ENCODE results near the gene TMEM115. TPM values are rescaled to one million over a fixed set of nuclear protein-coding genes. Genes with fewer than 3 reads are reported as not detected.

The TMEM115 gene
- total RNA-seq, 4 donors from 2014 or later, result 14.0 to 75.5 (median 66.2) TPM

DNA sequence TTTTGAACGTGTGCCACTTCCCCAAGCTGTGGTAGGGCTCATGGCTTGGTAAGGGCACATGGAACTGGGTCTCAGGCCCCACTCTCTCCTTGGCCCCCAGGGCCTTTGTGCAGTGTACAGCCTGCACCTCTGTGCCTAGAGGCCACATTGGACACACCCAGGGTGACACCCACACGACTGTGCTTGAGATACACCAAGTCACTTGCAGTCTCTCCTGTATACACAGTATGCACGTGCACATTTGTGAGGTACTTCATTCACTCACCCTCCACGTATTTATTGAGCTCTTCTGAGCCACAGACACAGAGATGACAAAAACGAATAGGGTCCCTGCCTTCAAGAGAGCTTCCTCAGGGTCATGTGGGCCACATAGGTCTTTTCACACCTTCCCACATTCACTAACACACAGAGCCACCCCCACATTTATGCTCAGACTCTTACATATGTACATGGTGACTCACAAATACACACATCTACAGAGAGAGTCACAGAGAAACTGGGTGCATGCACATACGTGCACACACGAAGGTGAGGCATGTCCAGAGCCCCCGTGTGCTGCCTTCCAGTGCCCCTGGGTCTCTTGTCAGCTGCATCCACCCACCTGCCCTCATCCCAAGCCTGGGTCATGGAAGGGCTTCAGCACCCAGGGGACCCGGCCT, 9.8 kb upstream of the TMEM115 start:
- H3K9me3 ChIP-seq, result no peaks in the 10 kb centered on the region
- TF ChIP-seq, protein P1, sequence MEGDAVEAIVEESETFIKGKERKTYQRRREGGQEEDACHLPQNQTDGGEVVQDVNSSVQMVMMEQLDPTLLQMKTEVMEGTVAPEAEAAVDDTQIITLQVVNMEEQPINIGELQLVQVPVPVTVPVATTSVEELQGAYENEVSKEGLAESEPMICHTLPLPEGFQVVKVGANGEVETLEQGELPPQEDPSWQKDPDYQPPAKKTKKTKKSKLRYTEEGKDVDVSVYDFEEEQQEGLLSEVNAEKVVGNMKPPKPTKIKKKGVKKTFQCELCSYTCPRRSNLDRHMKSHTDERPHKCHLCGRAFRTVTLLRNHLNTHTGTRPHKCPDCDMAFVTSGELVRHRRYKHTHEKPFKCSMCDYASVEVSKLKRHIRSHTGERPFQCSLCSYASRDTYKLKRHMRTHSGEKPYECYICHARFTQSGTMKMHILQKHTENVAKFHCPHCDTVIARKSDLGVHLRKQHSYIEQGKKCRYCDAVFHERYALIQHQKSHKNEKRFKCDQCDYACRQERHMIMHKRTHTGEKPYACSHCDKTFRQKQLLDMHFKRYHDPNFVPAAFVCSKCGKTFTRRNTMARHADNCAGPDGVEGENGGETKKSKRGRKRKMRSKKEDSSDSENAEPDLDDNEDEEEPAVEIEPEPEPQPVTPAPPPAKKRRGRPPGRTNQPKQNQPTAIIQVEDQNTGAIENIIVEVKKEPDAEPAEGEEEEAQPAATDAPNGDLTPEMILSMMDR (IDR thresholded peaks at IDR 0.05), result no peak
- TF ChIP-seq POLR2A (IDR thresholded peaks at IDR 0.05), result no peak
- H3K36me3 ChIP-seq, result no peaks in the 10 kb centered on the region
- H3K4me1 ChIP-seq, result peaks cover 0 to 13% (median 11%) of the 10 kb centered on the region in 4 donors
- no peak overlapping the region for H3K4me3 ChIP-seq
- H3K27ac ChIP-seq, result no peak overlapping the region
- no peak for DNase-seq
- H3K27me3 ChIP-seq, result no peaks in the 10 kb centered on the region

DNA sequence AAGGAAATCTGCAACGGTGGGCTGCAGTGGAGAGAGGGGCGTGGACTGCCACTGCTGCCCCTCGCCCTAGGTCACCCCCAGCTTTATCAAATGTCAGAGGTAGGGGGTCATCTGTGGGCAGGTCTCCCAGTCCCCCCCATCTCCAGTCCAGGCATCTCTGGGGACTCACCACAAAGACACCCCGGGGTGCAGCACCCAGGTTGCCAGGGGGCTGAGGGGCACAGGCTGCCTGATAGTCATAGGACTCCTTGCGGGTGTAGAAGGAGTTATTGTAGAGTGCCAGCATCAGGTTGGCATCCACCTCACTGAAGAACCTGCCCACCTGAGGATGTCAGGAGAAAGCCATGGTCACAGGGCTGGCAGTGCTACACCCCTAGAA, 6.5 kb upstream of the TMEM115 start:
- TF ChIP-seq, protein P1 (IDR thresholded peaks at IDR 0.05), result no peak
- no peak for TF ChIP-seq POLR2A (IDR thresholded peaks at IDR 0.05)
- H3K4me1 ChIP-seq, result peaks cover 0 to 14% (median 8%) of the 10 kb centered on the region in 4 donors
- no peaks in the 10 kb centered on the region for H3K36me3 ChIP-seq
- no peaks in the 10 kb centered on the region for H3K27me3 ChIP-seq
- H3K4me3 ChIP-seq, result peak overlapping the region; percentile 58 to 67 (median 62)
- no peak for DNase-seq
- H3K27ac ChIP-seq, result peak overlapping the region in 1 of 4 donors; percentile 81
- no peaks in the 10 kb centered on the region for H3K9me3 ChIP-seq

DNA sequence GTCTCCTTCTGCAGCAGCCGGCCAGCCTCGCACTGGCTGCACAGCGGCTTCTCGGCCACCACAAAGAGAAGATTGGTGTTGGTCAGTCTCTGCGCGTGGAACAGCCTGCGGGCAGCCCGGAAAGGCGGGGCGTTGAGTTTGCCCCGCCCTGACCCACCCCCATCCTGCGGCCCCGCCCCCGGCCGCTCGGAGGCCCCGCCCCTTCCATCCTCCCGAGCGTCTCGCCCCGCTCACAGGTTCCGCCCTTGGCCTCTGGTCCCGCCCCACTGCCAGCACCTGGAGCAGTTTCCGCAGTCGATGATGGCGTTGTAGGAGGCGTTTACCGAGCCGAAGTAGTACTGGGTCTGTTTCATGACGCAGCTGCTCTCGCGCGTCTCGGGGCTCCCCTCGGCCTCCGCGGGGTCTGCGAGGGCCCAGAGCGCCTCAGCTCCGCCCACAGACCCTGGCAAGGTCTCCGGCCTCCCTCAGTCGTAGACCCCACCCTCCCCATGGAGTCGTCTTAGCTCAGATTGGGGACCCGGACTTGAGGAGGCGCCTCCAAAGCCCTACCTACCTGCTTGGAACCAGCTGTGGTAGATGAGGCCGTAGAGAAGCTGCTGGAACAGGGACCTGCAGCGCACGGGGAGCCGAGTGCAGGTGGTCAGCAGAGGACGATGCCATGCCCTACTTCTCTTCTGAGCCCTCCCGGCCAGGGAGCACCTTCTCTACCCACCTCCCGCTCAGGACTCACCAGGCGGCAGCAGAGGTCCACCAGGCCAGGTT, 5.9 kb upstream of the TMEM115 start:
- H3K4me1 ChIP-seq, result peaks cover 0 to 14% (median 8%) of the 10 kb centered on the region in 4 donors
- no peaks in the 10 kb centered on the region for H3K36me3 ChIP-seq
- peak; percentile 94 to 98 (median 96) for DNase-seq
- peak overlapping the region; percentile 58 to 67 (median 62) for H3K4me3 ChIP-seq
- TF ChIP-seq POLR2A (IDR thresholded peaks at IDR 0.05), result peak; percentile 73 to 85
- TF ChIP-seq, protein P1 (IDR thresholded peaks at IDR 0.05), result peak in 2 of 6 experiments; percentile 13 to 26
- peak overlapping the region; percentile 56 to 81 (median 66) for H3K27ac ChIP-seq
- no peaks in the 10 kb centered on the region for H3K9me3 ChIP-seq
- no peaks in the 10 kb centered on the region for H3K27me3 ChIP-seq

DNA sequence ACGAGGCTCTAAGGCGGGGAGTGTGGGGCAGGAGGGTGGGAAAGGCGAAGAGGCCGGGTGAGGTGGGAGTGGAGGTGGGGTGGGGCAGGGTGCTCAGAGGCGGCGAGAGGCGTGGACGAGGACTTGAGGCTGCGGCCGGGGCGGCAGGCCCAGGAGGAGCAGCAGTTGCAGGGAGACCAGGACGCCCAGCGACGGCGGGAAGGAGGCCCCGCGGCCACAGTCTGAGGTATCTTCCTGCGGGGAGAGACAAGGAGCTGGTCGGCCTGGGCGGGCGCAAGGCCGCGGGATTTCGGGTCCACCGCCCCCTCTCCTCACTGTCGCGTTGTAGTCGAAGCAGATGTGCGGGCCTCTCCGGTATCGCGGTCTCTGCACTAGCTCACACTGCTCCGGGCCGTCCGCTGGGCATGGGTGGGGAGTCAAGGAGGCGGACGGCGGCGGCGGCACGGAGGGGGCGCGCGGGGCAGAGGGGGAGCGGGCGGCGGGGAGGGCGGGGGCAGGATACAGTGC, 5.3 kb upstream of the TMEM115 start:
- Histone ChIP-seq H3K4me3 (peak overlapping the region; percentile 58 to 67 (median 62)), H3K4me1 (peaks cover 0 to 14% (median 10%) of the 10 kb centered on the region in 4 donors), H3K27ac (peak overlapping the region; percentile 53 to 81 (median 66)), H3K27me3 (no peaks in the 10 kb centered on the region), H3K36me3 (no peaks in the 10 kb centered on the region), H3K9me3 (no peaks in the 10 kb centered on the region)
- TF ChIP-seq POLR2A (IDR thresholded peaks at IDR 0.05), result no peak
- TF ChIP-seq, protein P1 (IDR thresholded peaks at IDR 0.05), result no peak
- DNase-seq, result no peak

DNA sequence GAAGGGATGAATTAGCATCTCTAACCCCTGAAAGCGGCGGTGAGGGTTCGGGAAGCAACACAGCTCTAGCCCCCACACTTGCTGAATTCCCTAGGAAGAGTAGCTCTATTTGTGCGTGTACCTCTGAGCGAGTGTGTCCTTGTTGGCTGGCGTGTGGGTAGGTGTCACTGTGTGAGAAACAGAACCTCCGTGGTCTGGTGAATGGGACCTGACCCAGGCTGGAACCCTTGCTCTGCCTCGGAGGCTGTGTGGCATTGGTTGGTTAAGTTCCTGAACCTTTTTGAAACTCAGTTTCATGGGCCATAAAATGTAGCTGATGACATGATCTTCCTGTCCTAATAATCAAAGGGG, 414 bp upstream of the TMEM115 start:
- Histone ChIP-seq H3K4me1 (peaks cover 0 to 43% (median 33%) of the 10 kb centered on the region in 4 donors), H3K36me3 (peaks cover 0 to 16% (median 0%) of the 10 kb centered on the region in 3 donors), H3K4me3 (peak overlapping the region; percentile 10 to 84 (median 69)), H3K27ac (peak overlapping the region in 2 of 4 donors; percentile 80 to 87), H3K27me3 (no peaks in the 10 kb centered on the region), H3K9me3 (no peaks in the 10 kb centered on the region)
- DNase-seq, result no peak
- TF ChIP-seq POLR2A (IDR thresholded peaks at IDR 0.05), result no peak
- TF ChIP-seq, protein P1 (IDR thresholded peaks at IDR 0.05), result no peak
